Esophagus muscularis mucosa (tissue), 4 donors: ENCODE measurements around the gene PTP4A1. TPM values are rescaled to one million over a fixed set of nuclear protein-coding genes. Genes with fewer than 3 reads are reported as not detected.

Source experiments
- small RNA-seq, 3 donors: library from RNA; depleted of rRNA; stranded (forward); fragments of <200 nt; gene quantifications; one replicate each; pipeline ENCODE3, GENCODE V24; 2016
- total RNA-seq, 4 donors: library from RNA; depleted of rRNA; stranded (reverse); fragments of >200 nt; gene quantifications; one replicate each; pipeline versions ENCODE4 v1.1.0 to v1.2.1, GENCODE V29; 2016

Gene PTP4A1
- total RNA-seq, 4 donors from 2014 or later, result 23.7 to 31.3 (median 27.8) TPM

Small RNA genes lying within 50 kb of the gene (small RNA-seq; reads per million reads assigned to genes)
- gene AL513043.1, result 0 reads per million in 3 donors

Other genes starting within 250 kb of the PTP4A1 start
- gene PHF3, start 63.3 kb downstream of the PTP4A1 start, total RNA-seq, result 10 to 100 TPM; 55.5 to 73.1 (median 56.6) TPM